HFFc6 (cell line): ENCODE measurements around the gene ATG14. TPM values are rescaled to one million over a fixed set of nuclear protein-coding genes. Genes with fewer than 3 reads are reported as not detected.

ENCODE experiments used
- DNase-seq: peaks from one replicate; pipeline ENCODE4 v3.0.0-alpha.2; 2018
- H3K27ac Mint-ChIP-seq: 2 replicates; pipeline ENCODE4 v1.8.0; 2020; ENCODE audit warnings: mild to moderate bottlenecking, mixed read lengths
- H3K27me3 Mint-ChIP-seq: 2 replicates; pipeline ENCODE4 v1.8.0; 2021; ENCODE audit warnings: mild to moderate bottlenecking, moderate library complexity, mixed read lengths; ENCODE audit not compliant: insufficient read depth
- H3K36me3 Mint-ChIP-seq: 2 replicates; pipeline ENCODE4 v1.8.0; 2021; ENCODE audit warnings: low read depth, mixed read lengths
- H3K4me1 Mint-ChIP-seq: 2 replicates; pipeline ENCODE4 v1.8.0; 2020; ENCODE audit warnings: low read depth, mixed read lengths
- H3K4me3 Mint-ChIP-seq: 2 replicates; pipeline ENCODE4 v1.8.0; 2020; ENCODE audit warnings: mild to moderate bottlenecking, moderate library complexity, mixed read lengths
- H3K9me3 Mint-ChIP-seq: 2 replicates; pipeline ENCODE4 v1.8.0; 2020; ENCODE audit warnings: mild to moderate bottlenecking, mixed read lengths
- CTCF ChIP-seq: fragments of 200-600 bp; sonication (generic); IDR thresholded peaks from 2 replicates; pipeline ENCODE4 v1.5.0; 2021; ENCODE audit warnings: antibody characterized with exemption, mild to moderate bottlenecking
- total RNA-seq, 6 experiments: library from RNA; stranded (reverse); fragmentation: NEBNext Ultra II Directional; extraction: Animal tissue kit (Norgen Biotek cat#: 25700); gene quantifications; 2 replicates in 1 of 6; 3 replicates in 5 of 6; pipeline ENCODE4 v1.2.3, GENCODE V29; 2021

The ATG14 gene
- total RNA-seq, 6 experiments from 2014 or later: 7.9 to 9.2 (median 8.5) TPM

DNA sequence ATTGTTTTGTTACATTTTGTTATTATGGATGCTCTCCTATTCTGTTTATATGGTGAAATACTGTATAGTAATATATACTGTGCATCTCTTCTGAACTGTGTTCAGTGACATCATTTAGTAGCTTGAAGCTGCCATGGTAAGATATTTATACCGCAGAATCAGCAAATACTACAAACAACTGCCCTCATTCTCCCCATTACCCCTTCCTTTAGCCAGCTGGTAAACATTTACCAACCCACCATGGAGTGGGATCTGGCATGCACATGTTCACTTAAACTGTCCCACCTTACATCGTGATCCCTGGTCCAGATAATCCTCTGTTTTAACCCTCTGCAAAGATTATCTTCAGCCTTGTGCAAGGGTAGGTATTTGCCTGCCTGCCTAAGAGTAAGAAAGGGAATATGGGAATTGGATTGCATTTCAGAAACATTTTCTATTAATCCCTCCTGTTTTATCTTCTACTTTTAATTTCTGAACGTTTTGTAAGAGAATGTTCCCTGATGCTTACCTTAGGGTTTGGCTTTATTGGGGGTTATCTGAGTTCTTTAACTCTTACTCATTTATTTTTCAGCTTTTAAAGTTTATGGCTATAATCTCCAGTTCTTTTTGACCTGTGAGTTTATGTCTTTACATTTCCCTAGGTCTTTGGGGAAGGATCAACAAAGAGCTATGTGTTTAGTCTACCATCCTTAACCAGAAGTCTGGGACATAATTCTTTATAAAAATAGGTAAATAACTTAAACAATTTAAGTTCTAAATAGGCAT is 93.9 kb downstream of the ATG14 start:
- no peak overlapping the region for H3K4me3 Mint-ChIP-seq
- no peaks in the 10 kb centered on the region for H3K4me1 Mint-ChIP-seq
- no peaks in the 10 kb centered on the region for H3K27me3 Mint-ChIP-seq
- TF ChIP-seq CTCF: no peak
- peaks cover 10% of the 10 kb centered on the region for H3K9me3 Mint-ChIP-seq
- no peak overlapping the region for H3K27ac Mint-ChIP-seq
- H3K36me3 Mint-ChIP-seq: peaks cover 18% of the 10 kb centered on the region
- DNase-seq: no peak

- DNase-seq: no peak
- TF ChIP-seq CTCF: no peak
- no peak overlapping the region for H3K4me3 Mint-ChIP-seq
- no peak overlapping the region for H3K27ac Mint-ChIP-seq
- peaks cover 26% of the 10 kb centered on the region for H3K36me3 Mint-ChIP-seq
- H3K4me1 Mint-ChIP-seq: no peaks in the 10 kb centered on the region
- H3K27me3 Mint-ChIP-seq: no peaks in the 10 kb centered on the region
- H3K9me3 Mint-ChIP-seq: peaks cover 18% of the 10 kb centered on the region
Measured at GRCh38 chr14:55316564-55316963, 95.1 kb downstream of the ATG14 start.

Other genes with a start within 250 kb of the ATG14 start
- gene DLGAP5, start 220.2 kb downstream of the ATG14 start, total RNA-seq: 10 to 100 TPM; 21.8 to 58.3 (median 52.5) TPM
- gene FBXO34, start 140.4 kb downstream of the ATG14 start, total RNA-seq: 10 to 100 TPM; 10.3 to 13.5 (median 11.7) TPM
- gene TBPL2, start 28.8 kb upstream of the ATG14 start, total RNA-seq: not detected
- 100 to 1,000 TPM; 135 to 175 (median 148) TPM for gene KTN1, start 168.4 kb upstream of the ATG14 start, total RNA-seq